Vagina (tissue), 2 donors: Measurements from ENCODE around the gene FAM117A.

ENCODE experiments used
- POLR2A ChIP-seq, 2 donors: fragments of 450-650 bp; IDR thresholded peaks; one replicate each; pipeline ENCODE4 v1.6.1; 2017; ENCODE audit warnings: antibody characterized with exemption in 2 of 2, mild to moderate bottlenecking in 2 of 2, moderate library complexity in 2 of 2
- POLR2AphosphoS5 ChIP-seq, 2 donors: sonication (generic); formaldehyde crosslinking; IDR thresholded peaks; one replicate each; pipeline ENCODE4 v1.9.0; 2017; ENCODE audit warnings: antibody characterized with exemption in 2 of 2, mild to moderate bottlenecking in 2 of 2, low read depth in 1 of 2; ENCODE audit not compliant: insufficient read depth in 1 of 2
- TF ChIP-seq, protein P1 (sequence below), 3 experiments: fragments of 450-650 bp in 2 of 3; fragments of 200-600 bp in 1 of 3; sonication (generic) in 1 of 3; IDR thresholded peaks; one replicate each; pipeline ENCODE4 v1.5.1; 2017 to 2019; ENCODE audit warnings: antibody characterized with exemption in 3 of 3, mild to moderate bottlenecking in 2 of 3, moderate library complexity in 2 of 3

- TF ChIP-seq, protein P1, sequence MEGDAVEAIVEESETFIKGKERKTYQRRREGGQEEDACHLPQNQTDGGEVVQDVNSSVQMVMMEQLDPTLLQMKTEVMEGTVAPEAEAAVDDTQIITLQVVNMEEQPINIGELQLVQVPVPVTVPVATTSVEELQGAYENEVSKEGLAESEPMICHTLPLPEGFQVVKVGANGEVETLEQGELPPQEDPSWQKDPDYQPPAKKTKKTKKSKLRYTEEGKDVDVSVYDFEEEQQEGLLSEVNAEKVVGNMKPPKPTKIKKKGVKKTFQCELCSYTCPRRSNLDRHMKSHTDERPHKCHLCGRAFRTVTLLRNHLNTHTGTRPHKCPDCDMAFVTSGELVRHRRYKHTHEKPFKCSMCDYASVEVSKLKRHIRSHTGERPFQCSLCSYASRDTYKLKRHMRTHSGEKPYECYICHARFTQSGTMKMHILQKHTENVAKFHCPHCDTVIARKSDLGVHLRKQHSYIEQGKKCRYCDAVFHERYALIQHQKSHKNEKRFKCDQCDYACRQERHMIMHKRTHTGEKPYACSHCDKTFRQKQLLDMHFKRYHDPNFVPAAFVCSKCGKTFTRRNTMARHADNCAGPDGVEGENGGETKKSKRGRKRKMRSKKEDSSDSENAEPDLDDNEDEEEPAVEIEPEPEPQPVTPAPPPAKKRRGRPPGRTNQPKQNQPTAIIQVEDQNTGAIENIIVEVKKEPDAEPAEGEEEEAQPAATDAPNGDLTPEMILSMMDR (IDR thresholded peaks at IDR 0.05), result no peak
- TF ChIP-seq POLR2A (IDR thresholded peaks at IDR 0.05) (no peak), POLR2AphosphoS5 (IDR thresholded peaks at IDR 0.05; ENCODE audit: insufficient read depth in 1 of 2, low read depth in 1 of 2) (no peak)
These were observed 47.1 kb downstream of the FAM117A start for GRCh38 chr17:49716668-49717364.
